H54 (cell line): ENCODE results near the gene AHNAK2.

Source experiments
- DNase-seq: peaks from one replicate; pipeline ENCODE4 v3.0.0; 2011; ENCODE audit warnings: low spot score, mixed read lengths; ENCODE audit not compliant: insufficient read length
- FAIRE-seq: peaks from 3 replicates; lab custom pipeline; 2011; peaks lifted over from hg19 to GRCh38; lab: Jason Lieb, UNC
- POLR2A ChIP-seq: IDR thresholded peaks from 2 replicates; pipeline ENCODE4 v1.6.1; 2011; ENCODE audit warnings: low read depth, mild to moderate bottlenecking, low read length

Gene AHNAK2

GRCh38 chr14:105005929-105006830 lies 28.0 kb upstream of the AHNAK2 start:
- FAIRE-seq (no peak), DNase-seq (no peak)
- no peak for TF ChIP-seq POLR2A

- no peak for FAIRE-seq
- DNase-seq: no peak
- TF ChIP-seq POLR2A: no peak
Observed at GRCh38 chr14:105005329-105005928, 27.3 kb upstream of the AHNAK2 start.

- DNase-seq (no peak), FAIRE-seq (no peak)
- TF ChIP-seq POLR2A: no peak
Observed at GRCh38 chr14:104999361-104999760, 21.2 kb upstream of the AHNAK2 start.

- no peak for TF ChIP-seq POLR2A
- FAIRE-seq (no peak), DNase-seq (no peak)
Observed at GRCh38 chr14:104998801-104999200, 20.6 kb upstream of the AHNAK2 start.

- FAIRE-seq: no peak
- no peak for TF ChIP-seq POLR2A
- no peak for DNase-seq
Observed at GRCh38 chr14:104996483-104996882, 18.3 kb upstream of the AHNAK2 start.

GRCh38 chr14:104996032-104996431 lies 17.9 kb upstream of the AHNAK2 start:
- TF ChIP-seq POLR2A: no peak
- DNase-seq: no peak
- FAIRE-seq: no peak

- TF ChIP-seq POLR2A: no peak
- DNase-seq (no peak), FAIRE-seq (no peak)
Observed at GRCh38 chr14:104994978-104995377, 16.8 kb upstream of the AHNAK2 start.

GRCh38 chr14:104993808-104994591 lies 15.8 kb upstream of the AHNAK2 start:
- TF ChIP-seq POLR2A: no peak
- FAIRE-seq: no peak
- no peak for DNase-seq

GRCh38 chr14:104993306-104993705 lies 15.1 kb upstream of the AHNAK2 start:
- DNase-seq: no peak
- TF ChIP-seq POLR2A: no peak
- no peak for FAIRE-seq

GRCh38 chr14:104992501-104992900 lies 14.3 kb upstream of the AHNAK2 start:
- no peak for FAIRE-seq
- DNase-seq: no peak
- no peak for TF ChIP-seq POLR2A

GRCh38 chr14:104991896-104992230 lies 13.7 kb upstream of the AHNAK2 start:
- TF ChIP-seq POLR2A: no peak
- no peak for FAIRE-seq
- no peak for DNase-seq

- FAIRE-seq (no peak), DNase-seq (no peak)
- TF ChIP-seq POLR2A: no peak
Observed at GRCh38 chr14:104989951-104990303, 11.8 kb upstream of the AHNAK2 start.

GRCh38 chr14:104989236-104989950 lies 11.2 kb upstream of the AHNAK2 start:
- no peak for TF ChIP-seq POLR2A
- no peak for DNase-seq
- FAIRE-seq: no peak

- DNase-seq (no peak), FAIRE-seq (no peak)
Observed at GRCh38 chr14:104986487-104987164, 8.5 kb upstream of the AHNAK2 start.

More at GRCh38 chr14:104986487-104987164, 8.5 kb upstream of the AHNAK2 start:
- TF ChIP-seq POLR2A: no peak
